Measurements from ENCODE around the gene LSM14B.

The LSM14B gene

GRCh38 chr20:62087227-62087626 lies 35.0 kb upstream of the LSM14B start:
- in situ Hi-C loops (cut with HindIII; ENCODE audit: low sequenced_read_pairs) = no loop called here
- no peak for DNase-seq (ENCODE audit: low read depth)
- TF ChIP-seq CTCF (IDR thresholded peaks at IDR 0.05; ENCODE audit: low read depth, low read length, missing control alignments) = no peak
- no peak overlapping the region for H3K4me3 ChIP-seq (ENCODE audit: low read depth, low read length)

- in situ Hi-C loops (cut with HindIII; ENCODE audit: low sequenced_read_pairs) = no loop called here
- no peak overlapping the region for H3K4me3 ChIP-seq (ENCODE audit: low read depth, low read length)
- TF ChIP-seq CTCF (IDR thresholded peaks at IDR 0.05; ENCODE audit: low read depth, low read length, missing control alignments) = no peak
- no peak for DNase-seq (ENCODE audit: low read depth)
These were observed 34.6 kb upstream of the LSM14B start for GRCh38 chr20:62087632-62088031.

- peak; percentile 58 for DNase-seq (ENCODE audit: low read depth)
- H3K4me3 ChIP-seq (ENCODE audit: low read depth, low read length) = no peak overlapping the region
- in situ Hi-C loops (cut with HindIII; ENCODE audit: low sequenced_read_pairs) = no loop called here
- TF ChIP-seq CTCF (IDR thresholded peaks at IDR 0.05; ENCODE audit: low read depth, low read length, missing control alignments) = no peak
These were observed 33.8 kb upstream of the LSM14B start for GRCh38 chr20:62088258-62089127.

- TF ChIP-seq CTCF (IDR thresholded peaks at IDR 0.05; ENCODE audit: low read depth, low read length, missing control alignments) = no peak
- in situ Hi-C loops (cut with HindIII; ENCODE audit: low sequenced_read_pairs) = no loop called here
- H3K4me3 ChIP-seq (ENCODE audit: low read depth, low read length) = no peak overlapping the region
- DNase-seq (ENCODE audit: low read depth) = no peak
These were observed 32.9 kb upstream of the LSM14B start for GRCh38 chr20:62089393-62089792.

- in situ Hi-C loops (cut with HindIII; ENCODE audit: low sequenced_read_pairs) = no loop called here
- no peak overlapping the region for H3K4me3 ChIP-seq (ENCODE audit: low read depth, low read length)
- TF ChIP-seq CTCF (IDR thresholded peaks at IDR 0.05; ENCODE audit: low read depth, low read length, missing control alignments) = no peak
- no peak for DNase-seq (ENCODE audit: low read depth)
These were observed 25.6 kb upstream of the LSM14B start for GRCh38 chr20:62096421-62097380.

- in situ Hi-C loops (cut with HindIII; ENCODE audit: low sequenced_read_pairs) = no loop called here
- DNase-seq (ENCODE audit: low read depth) = no peak
- H3K4me3 ChIP-seq (ENCODE audit: low read depth, low read length) = no peak overlapping the region
- TF ChIP-seq CTCF (IDR thresholded peaks at IDR 0.05; ENCODE audit: low read depth, low read length, missing control alignments) = no peak
These were observed 24.3 kb upstream of the LSM14B start for GRCh38 chr20:62097881-62098407.

Measured in astrocyte of the cerebellum (primary cell).